MM.1S (cell line): ENCODE data around the gene SLC25A1.
"Not testable (repeated sequence)": the region's sequence is repeated elsewhere in the genome, so short reads cannot be mapped to it uniquely, and the experiment has no call there.

Source experiments
- DNase-seq: peaks from one replicate; pipeline ENCODE4 v3.0.0-alpha.2; 2015
- H2AFZ ChIP-seq: fragments of 300-600 bp; sonication (generic); 2 replicates; pipeline ENCODE4 v1.6.0; 2016; ENCODE audit warnings: antibody characterized with exemption, low read length
- H3F3A ChIP-seq: fragments of 300-600 bp; sonication (generic); 2 replicates; pipeline ENCODE4 v1.6.1; 2016; ENCODE audit warnings: mild to moderate bottlenecking, antibody characterized with exemption, low read length, moderate library complexity, mixed read lengths; ENCODE audit not compliant: insufficient read depth
- H3K27ac ChIP-seq: fragments of 300-600 bp; sonication (generic); 2 replicates; pipeline ENCODE4 v1.5.1; 2016; ENCODE audit warnings: mild to moderate bottlenecking, low read length
- H3K27me3 ChIP-seq: fragments of 300-600 bp; sonication (generic); replicated peaks from 2 replicates; pipeline ENCODE4 v1.6.0; 2016; ENCODE audit warnings: low read length; ENCODE audit not compliant: insufficient read depth
- H3K36me3 ChIP-seq: fragments of 300-600 bp; sonication (generic); replicated peaks from 2 replicates; pipeline ENCODE4 v1.6.1; 2016; ENCODE audit warnings: mild to moderate bottlenecking, low read length, mixed read lengths; ENCODE audit not compliant: insufficient read depth
- H3K4me1 ChIP-seq: fragments of 300-600 bp; sonication (generic); 2 replicates; pipeline ENCODE4 v1.6.1; 2016; ENCODE audit warnings: low read length, mixed read lengths
- H3K4me2 ChIP-seq: fragments of 300-600 bp; sonication (generic); 2 replicates; pipeline ENCODE4 v1.6.0; 2016; ENCODE audit warnings: low read depth, low read length
- H3K4me3 ChIP-seq: fragments of 300-600 bp; sonication (generic); 2 replicates; pipeline ENCODE4 v1.5.1; 2016; ENCODE audit warnings: low read length, mixed read lengths
- H3K79me2 ChIP-seq: fragments of 300-600 bp; sonication (generic); 2 replicates; pipeline ENCODE4 v1.6.1; 2016; ENCODE audit warnings: mixed run types, low read length, mixed read lengths
- H3K9ac ChIP-seq: fragments of 300-600 bp; sonication (generic); 2 replicates; pipeline ENCODE4 v1.6.1; 2016; ENCODE audit warnings: low read length, mixed read lengths
- H3K9me2 ChIP-seq: fragments of 300-600 bp; sonication (generic); replicated peaks from 2 replicates; pipeline ENCODE4 v1.6.1; 2016; ENCODE audit warnings: mild to moderate bottlenecking, low read length, mixed read lengths; ENCODE audit not compliant: insufficient read depth
- H3K9me3 ChIP-seq: fragments of 300-600 bp; sonication (generic); replicated peaks from 2 replicates; pipeline ENCODE4 v1.6.1; 2016; ENCODE audit warnings: mild to moderate bottlenecking, low read length, mixed read lengths; ENCODE audit not compliant: insufficient read depth
- H4K20me1 ChIP-seq: fragments of 300-600 bp; sonication (generic); 2 replicates; pipeline ENCODE4 v1.6.1; 2016; ENCODE audit warnings: mild to moderate bottlenecking, low read length, moderate library complexity, mixed read lengths; ENCODE audit not compliant: insufficient read depth
- CTCF ChIP-seq: fragments of 300-600 bp; sonication (generic); IDR thresholded peaks from 2 replicates; pipeline ENCODE4 v1.5.1; 2016; ENCODE audit warnings: antibody characterized with exemption, low read length, mixed read lengths
- EZH2 ChIP-seq: fragments of 300-600 bp; sonication (generic); optimal IDR thresholded peaks from 2 replicates; pipeline ENCODE3; 2017; ENCODE audit warnings: low read depth, mild to moderate bottlenecking, antibody characterized with exemption, low read length, mixed read lengths
- EZH2phosphoT487 ChIP-seq: fragments of 300-600 bp; sonication (generic); IDR thresholded peaks from 2 replicates; pipeline ENCODE4 v1.6.1; 2018; ENCODE audit warnings: antibody characterized with exemption, low read length

The SLC25A1 gene

GRCh38 chr22:19203834-19204233 is 25.3 kb upstream of the SLC25A1 start:
- H3K36me3 ChIP-seq = no peaks in the 10 kb centered on the region
- H3F3A ChIP-seq = no peaks in the 10 kb centered on the region
- H3K27ac ChIP-seq = no peak overlapping the region
- no peak overlapping the region for H3K4me2 ChIP-seq
- no peaks in the 10 kb centered on the region for H3K79me2 ChIP-seq
- no peak overlapping the region for H2AFZ ChIP-seq
- H3K9me3 ChIP-seq = no peaks in the 10 kb centered on the region
- H3K9ac ChIP-seq = no peak overlapping the region
- H3K9me2 ChIP-seq = no peaks in the 10 kb centered on the region
- DNase-seq = no peak
- TF ChIP-seq EZH2 = no peak
- TF ChIP-seq EZH2phosphoT487 = no peak
- TF ChIP-seq CTCF = no peak
- H3K27me3 ChIP-seq = peaks cover 6% of the 10 kb centered on the region; the same call in 1 of the 2 replicates
- H3K4me3 ChIP-seq = no peak overlapping the region
- no peaks in the 10 kb centered on the region for H3K4me1 ChIP-seq
- H4K20me1 ChIP-seq = no peaks in the 10 kb centered on the region

GRCh38 chr22:19202799-19203186 is 24.3 kb upstream of the SLC25A1 start:
- H3K9ac ChIP-seq, H3K9me3 ChIP-seq, H3K4me1 ChIP-seq, H3K27me3 ChIP-seq, H3K9me2 ChIP-seq, H2AFZ ChIP-seq, H3F3A ChIP-seq, H3K4me2 ChIP-seq, H4K20me1 ChIP-seq, H3K36me3 ChIP-seq, DNase-seq, H3K27ac ChIP-seq, H3K79me2 ChIP-seq, H3K4me3 ChIP-seq: not testable (repeated sequence)

GRCh38 chr22:19201869-19202798 is 23.6 kb upstream of the SLC25A1 start:
- no peak for TF ChIP-seq EZH2
- no peak for TF ChIP-seq EZH2phosphoT487
- TF ChIP-seq CTCF = no peak
- no peaks in the 10 kb centered on the region for H3K36me3 ChIP-seq
- H4K20me1 ChIP-seq = no peaks in the 10 kb centered on the region
- no peak overlapping the region for H2AFZ ChIP-seq
- no peaks in the 10 kb centered on the region for H3K9me2 ChIP-seq
- no peaks in the 10 kb centered on the region for H3K4me1 ChIP-seq
- H3K27ac ChIP-seq = no peak overlapping the region
- H3K4me2 ChIP-seq = no peak overlapping the region
- H3K27me3 ChIP-seq = peaks cover 6% of the 10 kb centered on the region; the same call in 1 of the 2 replicates
- no peak for DNase-seq
- no peak overlapping the region for H3K9ac ChIP-seq
- no peaks in the 10 kb centered on the region for H3F3A ChIP-seq
- H3K79me2 ChIP-seq = no peaks in the 10 kb centered on the region
- H3K4me3 ChIP-seq = no peak overlapping the region
- H3K9me3 ChIP-seq = no peaks in the 10 kb centered on the region
